Nephron (organoid): ENCODE data around the gene ACTR8.
"Not testable (repeated sequence)": the region's sequence is repeated elsewhere in the genome, so short reads cannot be mapped to it uniquely, and the experiment has no call there.

ENCODE experiments used
- H3K27ac Mint-ChIP-seq, 3 experiments: 2 replicates each; pipeline ENCODE4 v1.8.0; 2020; ENCODE audit warnings: mixed read lengths in 3 of 3, mild to moderate bottlenecking in 2 of 3, moderate library complexity in 1 of 3
- H3K27me3 Mint-ChIP-seq: 2 replicates; pipeline ENCODE4 v1.8.0; 2021; ENCODE audit warnings: low read depth, mild to moderate bottlenecking, moderate library complexity, mixed read lengths
- H3K36me3 Mint-ChIP-seq: 2 replicates; pipeline ENCODE4 v1.8.0; 2020; ENCODE audit warnings: low read depth, mixed read lengths
- H3K4me1 Mint-ChIP-seq: 2 replicates; pipeline ENCODE4 v1.8.0; 2020; ENCODE audit warnings: mixed read lengths
- H3K4me3 Mint-ChIP-seq, 3 experiments: 2 replicates each; pipeline ENCODE4 v1.8.0; 2020; ENCODE audit warnings: mild to moderate bottlenecking in 3 of 3, mixed read lengths in 3 of 3, moderate library complexity in 2 of 3
- H3K9me3 Mint-ChIP-seq: 2 replicates; pipeline ENCODE4 v1.8.0; 2020; ENCODE audit warnings: mixed read lengths
- CTCF ChIP-seq, 3 experiments: fragments of 200-600 bp; sonication (generic); IDR thresholded peaks; one replicate each; pipeline ENCODE4 v1.5.0; 2021; ENCODE audit warnings: antibody characterized with exemption in 3 of 3; ENCODE audit not compliant: unreplicated experiment in 3 of 3

Gene ACTR8

DNA sequence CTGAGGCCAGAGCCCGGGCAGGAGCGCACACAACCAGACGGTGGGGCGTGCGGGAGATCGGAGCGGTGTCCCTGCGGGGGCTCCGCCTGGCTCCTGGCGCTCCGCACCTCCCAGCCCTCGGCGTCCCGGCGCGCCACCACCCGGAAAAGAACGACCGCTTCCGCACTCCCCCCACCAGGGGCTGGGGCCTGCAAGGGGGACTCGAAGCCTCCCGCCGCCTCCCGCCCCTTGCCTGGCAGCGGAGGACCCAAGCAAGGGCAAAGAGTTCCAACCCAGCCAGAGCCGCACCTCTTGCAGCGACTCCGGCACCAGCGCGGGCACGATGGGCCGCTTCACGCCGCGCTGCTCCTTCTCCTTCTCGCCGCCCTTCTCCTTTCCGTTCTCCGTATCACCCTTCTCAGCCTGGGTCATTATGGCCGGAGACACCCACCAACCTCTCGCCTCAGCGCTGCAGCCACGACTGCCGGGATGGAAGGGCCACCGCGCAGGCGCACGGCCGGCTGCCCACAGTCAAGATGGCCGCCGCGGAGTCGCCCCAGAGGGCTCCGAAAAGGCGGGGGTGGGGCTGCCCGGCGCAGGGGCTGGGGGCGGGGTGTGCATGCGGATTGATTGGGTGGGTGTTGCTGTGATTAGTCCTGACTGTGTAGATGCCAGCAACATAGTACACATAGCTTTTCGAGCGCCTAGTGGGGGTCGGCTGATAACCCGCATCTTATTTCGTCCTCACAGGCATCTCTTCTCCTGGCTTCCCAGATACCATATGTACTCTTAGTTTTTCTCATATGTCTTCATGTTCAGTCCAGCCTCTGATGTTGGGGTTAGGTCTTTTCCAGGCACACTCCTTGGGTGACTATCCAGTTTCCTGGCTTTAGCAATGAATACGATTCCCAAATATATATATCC, at the start of gene ACTR8:
Gene ACTR8 (minus strand): TSS at position 462 of the 903 bp plus-strand sequence. CDS start 51 bp downstream, at position 411.
- peak in 1 of 3 experiments; percentile 22 for TF ChIP-seq CTCF (IDR thresholded peaks at IDR 0.05; ENCODE audit: unreplicated experiment in 3 of 3)
- Mint-ChIP-seq H3K27me3 (no peaks in the 10 kb centered on the region), H3K27ac (peak within 1 kb of the TSS; percentile 90 to 98 (median 98)), H3K4me3 (peak within 1 kb of the TSS; percentile 93 to 99 (median 96)), H3K4me1 (peaks cover 24% of the 10 kb centered on the region), H3K9me3 (no peaks in the 10 kb centered on the region), H3K36me3 (peaks cover 45% of the 10 kb centered on the region)

- H3K27ac Mint-ChIP-seq, H3K9me3 Mint-ChIP-seq, H3K27me3 Mint-ChIP-seq, H3K4me1 Mint-ChIP-seq, H3K4me3 Mint-ChIP-seq, H3K36me3 Mint-ChIP-seq: not testable (repeated sequence)
These were observed 45.4 kb upstream of the ACTR8 start for GRCh38 chr3:53927208-53927872.

DNA sequence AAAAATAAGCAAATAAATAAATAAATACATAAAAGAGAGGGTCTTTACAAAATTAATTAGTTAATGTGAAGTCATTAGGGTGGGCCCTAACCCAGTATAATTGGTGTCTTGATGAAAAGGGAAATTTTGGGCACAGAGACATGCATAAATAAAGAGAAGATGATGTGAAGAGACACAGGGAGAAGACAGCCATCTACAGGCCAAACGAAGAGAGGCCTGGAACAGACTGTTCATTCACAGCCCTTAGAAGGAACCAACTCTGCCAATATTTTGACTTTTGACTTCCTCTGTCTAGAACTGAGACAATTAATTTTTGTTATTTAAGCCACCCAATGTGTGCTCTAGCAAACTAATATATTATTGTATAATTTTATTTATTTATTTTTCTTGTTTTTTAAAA, 39.3 kb upstream of the ACTR8 start:
- no peaks in the 10 kb centered on the region for H3K4me1 Mint-ChIP-seq
- peaks cover 17% of the 10 kb centered on the region for H3K27me3 Mint-ChIP-seq
- H3K27ac Mint-ChIP-seq, result no peak overlapping the region
- H3K36me3 Mint-ChIP-seq, result peaks cover 4% of the 10 kb centered on the region
- TF ChIP-seq CTCF (IDR thresholded peaks at IDR 0.05; ENCODE audit: unreplicated experiment in 3 of 3), result no peak
- H3K4me3 Mint-ChIP-seq, result no peak overlapping the region
- H3K9me3 Mint-ChIP-seq, result peaks cover 15% of the 10 kb centered on the region

- Mint-ChIP-seq H3K9me3 (peaks cover 15% of the 10 kb centered on the region), H3K36me3 (peaks cover 4% of the 10 kb centered on the region), H3K4me3 (no peak overlapping the region), H3K27ac (no peak overlapping the region), H3K4me1 (no peaks in the 10 kb centered on the region), H3K27me3 (peaks cover 22% of the 10 kb centered on the region)
- TF ChIP-seq CTCF (IDR thresholded peaks at IDR 0.05; ENCODE audit: unreplicated experiment in 3 of 3), result no peak
These were observed 37.8 kb upstream of the ACTR8 start for GRCh38 chr3:53919741-53920140.

DNA sequence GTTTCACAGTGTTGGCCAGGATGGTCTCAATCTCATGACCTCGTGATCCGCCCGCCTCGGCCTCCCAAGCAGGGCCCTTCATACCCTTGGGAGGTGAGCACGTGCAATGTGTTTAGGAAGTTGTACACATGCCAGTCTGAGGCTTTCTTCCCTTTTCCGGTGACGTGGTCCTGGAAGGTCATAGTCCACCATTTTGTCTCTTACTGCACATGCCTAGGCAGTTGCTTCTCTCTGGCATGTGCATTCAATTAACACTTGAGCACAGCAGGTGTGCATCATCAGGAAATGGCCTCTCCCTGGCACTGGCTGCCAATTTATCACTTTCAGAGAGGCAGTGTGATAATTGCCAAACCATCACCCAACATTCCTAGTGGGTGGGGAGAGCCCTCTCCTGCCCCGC, 31.4 kb upstream of the ACTR8 start:
- Mint-ChIP-seq H3K36me3 (no peaks in the 10 kb centered on the region), H3K4me1 (no peaks in the 10 kb centered on the region), H3K4me3 (no peak overlapping the region), H3K27ac (no peak overlapping the region), H3K27me3 (peaks cover 32% of the 10 kb centered on the region), H3K9me3 (peaks cover 10% of the 10 kb centered on the region)
- TF ChIP-seq CTCF (IDR thresholded peaks at IDR 0.05; ENCODE audit: unreplicated experiment in 3 of 3), result no peak

- peaks cover 7% of the 10 kb centered on the region for H3K9me3 Mint-ChIP-seq
- H3K4me1 Mint-ChIP-seq, result no peaks in the 10 kb centered on the region
- H3K27me3 Mint-ChIP-seq, result peaks cover 11% of the 10 kb centered on the region
- H3K36me3 Mint-ChIP-seq, result no peaks in the 10 kb centered on the region
- no peak for TF ChIP-seq CTCF (IDR thresholded peaks at IDR 0.05; ENCODE audit: unreplicated experiment in 3 of 3)
- H3K27ac Mint-ChIP-seq, result no peak overlapping the region
- no peak overlapping the region for H3K4me3 Mint-ChIP-seq
These were observed 20.8 kb upstream of the ACTR8 start for GRCh38 chr3:53902711-53903110.
